Measurements from ENCODE around the gene MUC2.

- TF ChIP-seq POLR2A (IDR thresholded peaks at IDR 0.05) (no peak), CTCF (IDR thresholded peaks at IDR 0.05) (no peak), POLR2AphosphoS5 (IDR thresholded peaks at IDR 0.05) (no peak), EP300 (IDR thresholded peaks at IDR 0.05) (no peak)
Measured at GRCh38 chr11:1036931-1037330, 37.7 kb upstream of the MUC2 start.

Data from stomach (tissue), 4 donors.